HG02610 (cell line): ENCODE measurements around the gene ARHGEF28.

Source experiments
- ATAC-seq: cut with Tn5 transposase; IDR thresholded peaks from one replicate; pipeline ENCODE4 v1.9.1; 2021; ENCODE audit warnings: mild to moderate bottlenecking, moderate library complexity; ENCODE audit not compliant: unreplicated experiment

Gene ARHGEF28

DNA sequence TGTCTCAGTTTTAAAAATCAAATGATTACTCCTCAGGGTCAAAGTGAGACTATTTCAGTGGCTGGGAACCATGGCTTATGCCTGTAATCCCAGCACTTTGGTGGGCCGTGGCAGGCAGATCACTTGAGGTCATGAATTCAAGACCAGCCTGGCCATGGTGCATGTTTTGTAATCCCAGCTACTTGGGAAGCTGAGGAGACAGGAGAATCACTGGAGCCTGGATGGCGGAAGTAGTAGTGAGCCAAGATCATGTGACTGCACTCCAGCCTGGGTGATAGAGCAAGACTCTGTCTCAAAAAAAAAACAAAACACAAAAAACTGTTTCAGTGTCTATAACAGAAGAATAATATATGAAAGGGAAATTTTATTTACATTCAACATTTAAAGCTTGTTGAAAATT is 182.9 kb downstream of the ARHGEF28 start:
- ATAC-seq = no peak

DNA sequence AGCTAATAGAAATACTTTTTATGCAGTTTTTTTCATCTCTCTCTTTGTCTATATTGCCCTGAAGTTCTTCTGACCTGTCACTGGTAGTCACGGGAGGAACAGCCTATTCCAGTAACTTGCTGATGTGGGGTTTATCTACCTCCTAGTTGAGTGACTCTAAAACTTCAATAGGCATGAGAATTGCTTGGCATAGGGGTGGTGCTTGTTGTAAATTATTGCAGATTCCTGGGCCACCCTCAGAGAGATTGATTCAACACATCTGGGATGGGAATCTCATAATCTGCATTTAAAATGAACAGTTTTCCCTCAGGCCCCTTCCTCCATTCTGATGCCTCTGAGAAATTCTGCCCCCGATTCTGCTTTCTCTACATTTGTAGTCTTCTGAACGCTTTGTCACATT is 184.4 kb downstream of the ARHGEF28 start:
- ATAC-seq = no peak

DNA sequence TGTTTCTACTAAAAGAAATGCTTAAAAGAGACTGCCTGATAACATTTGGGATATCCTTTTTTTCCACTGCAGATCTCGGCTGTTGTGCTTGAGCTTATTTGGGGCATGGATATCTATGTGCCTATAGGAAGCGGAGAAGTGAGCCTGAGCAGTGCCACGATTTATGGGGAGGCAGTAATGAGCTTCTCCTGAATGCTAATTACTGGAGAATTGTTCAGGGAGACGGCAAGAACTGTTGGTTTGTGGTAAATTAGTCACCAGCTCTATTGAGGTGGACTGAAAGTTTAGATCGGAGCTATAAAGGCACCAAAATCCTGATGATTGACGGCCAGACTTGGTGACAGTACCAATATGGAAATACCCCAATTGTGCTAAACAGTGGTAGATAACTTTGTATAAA is 186.5 kb downstream of the ARHGEF28 start:
- ATAC-seq = no peak

GRCh38 chr5:73812962-73813588 is 187.1 kb downstream of the ARHGEF28 start:
- ATAC-seq = no peak

- no peak for ATAC-seq
Measured at GRCh38 chr5:73814233-73814846, 188.3 kb downstream of the ARHGEF28 start.

- ATAC-seq = no peak
Measured at GRCh38 chr5:73815631-73816030, 189.6 kb downstream of the ARHGEF28 start.

DNA sequence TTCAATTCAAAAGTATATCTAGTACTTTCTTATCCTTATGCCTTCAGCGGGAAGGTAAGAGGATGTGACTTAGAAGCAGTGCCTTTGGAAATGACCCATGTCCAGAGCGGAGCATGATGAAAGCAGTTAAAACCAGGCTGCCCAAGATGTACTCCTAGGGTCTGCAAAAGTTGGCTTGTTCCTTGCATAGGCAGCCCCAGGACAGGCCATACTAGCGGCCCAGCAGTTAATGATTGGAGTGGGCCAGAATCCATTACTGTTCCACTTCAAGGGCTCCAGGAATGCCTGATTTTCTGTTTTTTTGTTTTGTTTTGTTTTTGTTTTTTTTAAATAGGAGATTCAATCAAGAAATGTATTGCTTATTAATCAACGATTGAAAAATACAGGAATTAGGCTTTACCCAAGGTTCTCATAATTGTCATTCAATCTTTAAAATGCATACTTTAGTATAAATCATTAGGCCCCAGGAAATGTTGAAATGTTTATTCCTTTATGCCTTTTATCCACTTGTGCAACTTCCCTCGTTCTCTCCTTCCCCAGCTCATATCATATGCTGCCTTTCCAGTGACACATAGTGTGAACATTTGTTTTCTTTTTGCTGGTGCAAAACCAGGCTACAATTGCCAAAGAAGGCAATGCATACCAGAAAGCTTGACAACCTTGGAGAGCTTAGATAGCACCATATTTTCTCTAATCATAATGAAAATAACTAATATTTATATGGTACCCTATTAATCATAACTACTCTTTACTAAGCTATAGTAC is 190.8 kb downstream of the ARHGEF28 start:
- ATAC-seq = no peak

GRCh38 chr5:73818357-73818756 is 192.4 kb downstream of the ARHGEF28 start:
- no peak for ATAC-seq

DNA sequence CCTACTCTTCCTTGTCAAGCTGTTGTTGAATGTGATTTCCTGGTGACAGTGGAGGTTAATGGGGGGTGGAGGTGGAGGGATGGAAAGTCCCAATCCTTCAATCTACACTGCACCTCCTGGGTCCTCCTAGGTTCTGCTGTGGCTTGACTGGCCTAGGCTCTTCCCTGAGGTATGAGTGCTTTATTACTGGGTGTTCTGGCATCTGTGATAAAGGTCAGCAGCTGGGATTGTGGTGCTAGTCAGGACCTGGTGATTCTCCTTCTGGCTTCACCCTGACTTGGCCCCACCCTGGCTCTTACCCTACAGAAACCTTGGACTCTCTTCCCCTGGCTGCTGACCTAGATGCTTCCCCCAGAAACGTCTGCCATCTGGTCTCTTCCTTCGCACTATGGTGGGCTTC is 194.3 kb downstream of the ARHGEF28 start:
- no peak for ATAC-seq

GRCh38 chr5:73821003-73821402 is 195.0 kb downstream of the ARHGEF28 start:
- ATAC-seq = no peak

- ATAC-seq = no peak
Measured at GRCh38 chr5:73822278-73822988, 196.4 kb downstream of the ARHGEF28 start.

DNA sequence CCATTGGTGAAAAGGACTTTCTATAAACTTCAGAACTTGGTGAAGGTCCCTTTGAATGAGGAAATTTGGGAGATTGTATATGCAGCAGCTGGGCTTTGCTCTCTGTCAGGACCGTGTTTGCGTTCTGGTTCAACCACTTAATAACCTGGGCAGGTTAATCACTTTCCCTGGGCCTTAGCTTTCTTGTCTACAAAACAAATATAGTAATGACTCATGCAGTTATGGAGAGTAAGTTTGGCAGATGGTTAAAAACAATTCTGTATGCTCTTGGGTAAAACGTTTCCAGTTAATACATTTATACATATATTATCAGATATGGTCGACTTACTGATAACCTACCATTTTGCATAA is 197.0 kb downstream of the ARHGEF28 start:
- ATAC-seq = no peak

DNA sequence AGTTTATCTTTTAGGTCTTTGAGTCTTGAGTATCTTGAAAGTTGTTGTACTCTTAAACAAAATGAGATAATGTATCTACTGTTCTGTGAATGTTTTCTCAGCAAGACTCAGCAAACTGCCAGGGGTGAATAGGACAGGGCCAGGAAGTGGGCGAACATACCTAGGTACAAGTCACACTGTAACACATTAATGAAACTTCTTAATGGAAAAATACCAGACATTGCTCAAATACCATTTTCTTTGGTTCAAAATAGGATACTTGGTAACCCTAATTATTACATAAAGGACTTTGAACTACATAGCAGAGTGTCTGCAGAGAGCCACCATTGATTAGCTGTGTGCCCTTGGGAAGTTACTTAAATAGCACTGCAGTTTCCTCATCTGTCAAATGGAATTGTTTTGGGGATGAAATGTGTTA is 197.5 kb downstream of the ARHGEF28 start:
- ATAC-seq = no peak

GRCh38 chr5:73825199-73825598 is 199.2 kb downstream of the ARHGEF28 start:
- no peak for ATAC-seq

- ATAC-seq = no peak
Measured at GRCh38 chr5:73825736-73826135, 199.7 kb downstream of the ARHGEF28 start.

GRCh38 chr5:73826301-73827105 is 200.5 kb downstream of the ARHGEF28 start:
- ATAC-seq = no peak

DNA sequence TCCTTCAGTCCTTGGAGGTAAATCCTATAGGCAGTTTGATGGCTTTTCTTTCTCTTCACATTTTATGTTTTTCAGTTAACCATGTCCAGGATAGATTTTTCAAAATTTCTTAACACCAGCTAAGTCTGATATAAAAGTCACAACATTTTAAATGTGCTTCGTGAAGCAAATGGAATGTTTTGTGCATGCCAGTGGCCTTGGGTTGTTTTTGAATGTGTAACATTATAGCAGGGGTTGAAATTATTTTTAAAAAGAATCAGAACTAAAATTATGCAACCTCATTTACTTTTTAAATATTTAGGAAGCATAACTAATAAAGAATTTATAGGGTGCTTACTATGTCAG is 201.1 kb downstream of the ARHGEF28 start:
- ATAC-seq = no peak

GRCh38 chr5:73828465-73828864 is 202.5 kb downstream of the ARHGEF28 start:
- no peak for ATAC-seq

GRCh38 chr5:73830646-73831045 is 204.7 kb downstream of the ARHGEF28 start:
- ATAC-seq = no peak

GRCh38 chr5:73831066-73831465 is 205.1 kb downstream of the ARHGEF28 start:
- no peak for ATAC-seq

DNA sequence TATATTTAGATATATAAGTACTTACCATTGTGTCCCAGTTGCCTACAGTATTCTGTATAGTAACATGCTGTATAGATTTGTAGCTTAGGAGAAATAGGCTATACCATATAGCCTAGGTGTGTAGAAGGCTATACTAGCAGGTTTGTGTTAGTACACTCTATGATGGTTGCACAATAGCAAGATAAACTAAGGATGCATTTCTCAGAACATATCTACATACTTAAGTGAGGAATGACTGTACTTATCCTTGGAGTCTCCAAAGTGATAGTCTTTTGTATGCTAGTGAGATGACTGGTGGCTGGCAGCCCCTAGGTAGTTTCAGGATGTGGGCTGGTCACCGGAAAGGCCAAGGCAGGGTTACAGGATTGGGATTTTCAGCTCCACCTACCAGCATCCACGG is 208.7 kb downstream of the ARHGEF28 start:
- no peak for ATAC-seq
